ENCODE measurements around the gene GJB4.

The GJB4 gene

DNA sequence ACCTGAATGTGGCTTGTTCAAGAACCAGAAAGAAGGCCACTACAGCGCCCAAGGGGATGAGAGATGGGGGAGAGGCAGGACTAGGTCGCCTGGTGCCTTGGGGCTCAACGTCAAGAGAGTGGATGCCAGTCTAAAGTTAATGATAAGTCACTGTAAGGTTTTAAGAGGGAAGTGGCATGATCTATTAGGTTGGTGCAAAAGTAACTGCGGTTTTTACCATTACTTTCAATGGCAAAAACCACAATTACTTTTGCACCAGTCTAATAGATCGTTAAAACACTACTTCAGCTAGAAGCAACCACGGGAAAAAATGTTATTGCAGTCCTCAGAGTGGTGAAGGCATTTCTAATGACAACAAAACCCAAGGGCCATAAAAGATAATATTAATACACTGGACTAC, 18.8 kb downstream of the GJB4 start:
- no peak for DNase-seq

GRCh38 chr1:34779005-34779404, 19.5 kb downstream of the GJB4 start:
- DNase-seq: no peak

GRCh38 chr1:34779526-34779925, 20.0 kb downstream of the GJB4 start:
- DNase-seq: no peak

GRCh38 chr1:34779962-34780361, 20.4 kb downstream of the GJB4 start:
- DNase-seq: no peak

DNA sequence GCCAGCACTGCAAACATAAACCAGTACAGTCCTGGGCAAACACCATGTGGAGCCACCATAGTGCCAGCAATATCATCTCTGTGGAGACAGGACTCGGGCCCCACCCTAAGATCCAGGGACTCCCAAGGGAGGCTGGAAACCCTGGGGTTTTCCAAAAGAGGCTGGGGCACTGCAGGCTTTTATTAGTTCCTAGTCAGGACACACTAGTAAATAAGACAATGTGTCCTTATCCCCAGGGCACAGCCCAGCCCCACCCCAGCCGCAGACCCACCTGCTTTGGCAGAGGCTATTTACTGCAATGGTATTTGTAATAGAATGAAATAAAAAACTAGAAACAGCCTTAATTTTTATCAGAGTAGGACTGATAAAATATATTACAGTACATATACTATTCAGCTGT, 21.0 kb downstream of the GJB4 start:
- DNase-seq: no peak

GRCh38 chr1:34781071-34781843, 21.7 kb downstream of the GJB4 start, which contains the start of gene GJB3:
GJB3 (plus strand) TSS chr1:34781214; CDS start chr1:34784763, 3,549 bp downstream.
- peak in 1 of 2 donors; percentile 2 for DNase-seq

DNA sequence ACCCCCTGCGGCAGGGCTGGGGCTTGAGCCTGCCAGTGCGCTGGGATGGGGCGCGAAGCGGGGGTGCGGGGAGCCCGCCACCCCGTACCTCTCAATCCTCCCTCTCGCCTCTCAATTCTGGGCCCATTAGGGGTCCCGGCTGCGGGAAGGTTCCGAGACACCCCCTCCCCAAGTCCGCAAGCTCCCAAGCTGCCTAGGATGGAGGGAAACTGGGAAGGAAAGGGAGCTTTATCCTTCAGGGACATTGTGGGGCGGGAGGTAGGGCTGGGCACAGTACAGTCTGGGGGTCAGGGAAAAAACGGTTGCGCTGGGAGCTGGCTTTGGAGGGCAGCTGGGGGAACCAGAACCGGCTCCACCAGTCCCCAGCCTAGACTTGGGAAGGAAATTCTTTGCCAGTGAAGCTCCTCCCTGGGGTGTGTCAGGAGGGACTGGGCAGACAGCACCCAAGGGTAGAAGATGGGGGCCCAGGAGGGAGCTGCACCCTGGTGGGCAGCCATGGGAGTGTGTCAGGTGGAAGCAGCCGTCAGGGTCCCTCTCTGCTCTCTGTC, 22.4 kb downstream of the GJB4 start:
- no peak for DNase-seq

- DNase-seq: no peak
Measured at GRCh38 chr1:34784751-34785221, 25.2 kb downstream of the GJB4 start.

DNA sequence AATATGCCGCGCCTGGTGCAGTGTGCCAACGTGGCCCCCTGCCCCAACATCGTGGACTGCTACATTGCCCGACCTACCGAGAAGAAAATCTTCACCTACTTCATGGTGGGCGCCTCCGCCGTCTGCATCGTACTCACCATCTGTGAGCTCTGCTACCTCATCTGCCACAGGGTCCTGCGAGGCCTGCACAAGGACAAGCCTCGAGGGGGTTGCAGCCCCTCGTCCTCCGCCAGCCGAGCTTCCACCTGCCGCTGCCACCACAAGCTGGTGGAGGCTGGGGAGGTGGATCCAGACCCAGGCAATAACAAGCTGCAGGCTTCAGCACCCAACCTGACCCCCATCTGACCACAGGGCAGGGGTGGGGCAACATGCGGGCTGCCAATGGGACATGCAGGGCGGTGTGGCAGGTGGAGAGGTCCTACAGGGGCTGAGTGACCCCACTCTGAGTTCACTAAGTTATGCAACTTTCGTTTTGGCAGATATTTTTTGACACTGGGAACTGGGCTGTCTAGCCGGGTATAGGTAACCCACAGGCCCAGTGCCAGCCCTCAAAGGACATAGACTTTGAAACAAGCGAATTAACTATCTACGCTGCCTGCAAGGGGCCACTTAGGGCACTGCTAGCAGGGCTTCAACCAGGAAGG, 25.8 kb downstream of the GJB4 start:
- no peak for DNase-seq

- DNase-seq: no peak
Measured at GRCh38 chr1:34785875-34786470, 26.4 kb downstream of the GJB4 start.

DNA sequence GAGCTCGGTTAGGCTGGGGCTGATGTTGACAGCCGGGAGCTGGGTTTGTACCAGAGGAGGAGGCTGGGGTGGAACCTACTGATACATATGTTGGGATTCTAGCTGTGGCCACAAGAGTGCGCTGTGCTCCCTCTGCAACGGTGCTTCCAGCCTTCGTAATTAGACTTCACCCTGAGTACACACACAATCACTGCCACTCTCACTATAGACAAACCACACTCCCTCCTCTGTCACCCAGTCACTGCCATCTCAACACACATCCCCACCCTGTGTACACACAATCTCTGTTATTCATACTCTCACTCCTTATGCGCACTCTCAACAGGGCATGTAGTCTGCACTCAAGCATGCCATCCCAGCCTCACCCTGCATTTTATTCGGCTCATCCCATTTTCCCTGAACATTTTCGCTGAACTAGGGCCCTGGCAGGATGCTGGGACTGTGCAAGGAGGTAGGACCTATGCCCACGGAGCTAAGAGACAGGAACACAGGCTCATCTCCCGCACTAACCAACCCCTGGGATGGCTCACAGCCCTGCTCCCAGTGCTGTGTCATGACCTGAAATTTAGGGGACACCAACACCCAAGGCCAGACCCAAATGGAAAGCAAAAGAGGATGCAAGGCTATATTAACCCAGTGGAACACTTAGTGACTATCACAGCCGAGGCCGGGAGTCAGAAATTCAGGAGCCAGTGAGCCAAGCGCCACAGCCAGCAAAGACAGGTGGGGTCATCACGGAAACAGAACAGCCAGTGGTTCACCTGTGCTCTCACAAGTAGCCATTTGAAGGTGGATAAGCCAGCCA, 27.2 kb downstream of the GJB4 start:
- DNase-seq: peak; percentile 63 to 77

DNA sequence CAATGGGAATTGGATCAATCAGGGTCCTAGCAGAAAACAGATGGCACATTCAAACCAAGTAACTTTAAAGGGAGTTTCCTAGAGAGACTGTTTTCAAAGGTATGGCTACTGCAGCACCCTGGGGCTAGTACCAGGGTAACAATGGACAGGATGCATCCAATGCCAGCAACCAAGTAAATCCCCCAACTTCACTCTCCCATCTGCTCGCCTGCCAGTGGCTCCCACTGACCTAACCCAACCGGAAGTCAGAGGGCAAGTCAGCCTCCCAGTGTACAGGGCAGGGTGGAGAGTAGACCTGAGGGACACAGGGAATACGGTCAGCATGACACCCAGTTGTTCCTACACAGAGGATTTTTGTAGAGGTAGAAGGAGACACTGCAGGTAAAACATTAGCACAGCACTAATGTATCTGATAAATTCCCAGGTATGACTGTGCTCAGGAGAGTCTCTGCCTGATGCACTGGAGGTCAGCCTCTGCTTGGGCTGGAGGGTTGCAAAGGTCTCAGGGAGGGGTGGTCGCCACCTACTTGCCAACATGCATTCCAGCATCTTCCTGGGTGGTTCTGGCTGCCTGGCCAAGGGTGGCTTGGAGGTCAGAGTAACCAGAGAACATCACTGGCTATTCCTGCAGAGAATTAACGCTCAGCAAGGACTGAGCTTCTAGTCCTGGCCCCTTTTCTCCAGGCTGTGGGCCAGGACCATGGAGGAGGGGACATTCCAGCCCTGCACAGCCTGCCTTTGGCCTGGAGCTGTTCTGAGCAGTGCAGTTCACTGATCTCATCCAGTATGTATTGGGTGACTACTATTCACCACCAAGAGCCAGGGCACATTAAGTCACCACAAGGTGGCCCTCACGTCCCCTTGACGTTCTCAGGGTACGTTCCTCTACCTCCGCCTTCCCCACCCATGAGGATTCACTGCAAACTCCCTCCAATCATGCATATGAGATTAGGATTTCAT, 28.2 kb downstream of the GJB4 start:
- no peak for DNase-seq

GRCh38 chr1:34790985-34791384, 31.4 kb downstream of the GJB4 start:
- no peak for DNase-seq

DNA sequence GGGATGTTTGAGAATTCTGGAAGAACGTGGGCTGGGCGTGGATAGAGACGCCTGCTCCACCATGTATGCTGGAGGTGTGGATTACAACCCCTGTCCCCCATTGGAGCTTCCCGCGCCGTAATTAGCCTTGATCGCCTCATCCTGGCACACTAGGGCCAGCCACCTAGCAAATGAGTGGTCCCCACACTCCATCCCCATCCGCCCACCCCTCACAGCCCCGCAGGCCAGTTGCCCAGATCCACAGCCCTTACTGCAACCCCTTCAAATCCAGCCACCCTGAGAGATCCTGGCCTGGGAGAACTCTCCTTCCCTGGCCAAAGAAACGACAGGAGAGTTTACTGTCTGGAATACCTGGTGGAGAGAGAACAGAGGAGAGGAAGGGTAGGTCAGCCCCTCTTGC, 32.9 kb downstream of the GJB4 start:
- no peak for DNase-seq

DNA sequence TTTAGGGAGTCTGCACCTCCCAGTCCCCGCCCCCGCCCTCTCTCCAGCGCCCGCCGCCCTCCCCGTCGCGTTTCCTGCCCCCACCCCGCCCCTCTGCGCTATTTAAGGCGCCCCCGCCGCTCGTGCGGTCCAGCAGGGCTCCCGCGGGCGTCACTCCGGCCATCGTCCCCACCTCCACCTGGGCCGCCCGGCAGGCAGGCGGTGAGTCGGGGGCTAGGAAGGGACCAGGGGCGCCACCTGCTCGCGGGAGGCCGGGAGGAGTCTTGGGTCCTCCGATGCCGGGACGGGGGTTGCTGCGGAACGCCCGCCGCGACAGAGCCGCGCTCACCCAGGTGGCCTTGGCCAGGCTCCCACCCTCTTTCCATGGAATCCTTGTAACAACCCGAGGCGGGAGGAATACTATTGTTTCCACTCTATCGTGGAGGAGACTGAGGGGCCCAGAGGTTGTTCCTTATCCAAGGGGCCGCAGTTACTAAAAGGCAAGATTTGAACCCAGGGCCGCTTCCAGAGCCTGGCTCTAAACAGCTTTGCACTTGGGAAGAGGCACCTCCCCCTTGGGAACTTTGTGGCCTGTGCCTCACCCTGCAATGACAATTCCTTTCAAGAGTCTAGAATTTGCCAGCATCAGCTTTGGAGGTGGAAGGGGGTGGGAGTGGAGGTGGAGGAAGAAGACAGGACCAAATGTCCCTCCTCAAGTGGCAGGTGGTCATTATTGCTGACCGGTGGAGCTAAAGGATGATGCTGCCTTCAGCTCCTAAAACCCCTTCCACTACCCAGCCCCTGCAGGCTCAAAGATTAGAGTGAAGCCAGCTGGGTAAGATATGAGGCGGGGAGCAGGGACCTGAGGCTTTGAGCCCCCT, 33.6 kb downstream of the GJB4 start, which contains the start of gene GJA4:
GJA4 (plus strand) TSS at position 132 of the 860 bp plus-strand sequence. CDS start 1,215 bp downstream, outside the sequence.
- DNase-seq: no peak

GRCh38 chr1:34794001-34794789, 34.7 kb downstream of the GJB4 start:
- DNase-seq: no peak

DNA sequence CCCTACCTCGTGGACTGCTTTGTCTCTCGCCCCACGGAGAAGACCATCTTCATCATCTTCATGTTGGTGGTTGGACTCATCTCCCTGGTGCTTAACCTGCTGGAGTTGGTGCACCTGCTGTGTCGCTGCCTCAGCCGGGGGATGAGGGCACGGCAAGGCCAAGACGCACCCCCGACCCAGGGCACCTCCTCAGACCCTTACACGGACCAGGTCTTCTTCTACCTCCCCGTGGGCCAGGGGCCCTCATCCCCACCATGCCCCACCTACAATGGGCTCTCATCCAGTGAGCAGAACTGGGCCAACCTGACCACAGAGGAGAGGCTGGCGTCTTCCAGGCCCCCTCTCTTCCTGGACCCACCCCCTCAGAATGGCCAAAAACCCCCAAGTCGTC, 35.2 kb downstream of the GJB4 start:
- DNase-seq: no peak

- DNase-seq: no peak
Measured at GRCh38 chr1:34795916-34796315, 36.4 kb downstream of the GJB4 start.

GRCh38 chr1:34796990-34797389, 37.5 kb downstream of the GJB4 start:
- DNase-seq: no peak
